Stimulated activated effector memory CD8-positive, alpha-beta T cell treated with anti-CD3 and anti-CD28 coated beads, Interleukin-12 subunit alpha, Interleukin-12 subunit beta, amount 100 ng/mL, for 72 hours (primary cell): ENCODE results near the gene TRAM2.

Experiments
- ATAC-seq: fragments of 150-1000 bp; cut with Tn5 transposase; 2 replicates; pipeline ENCODE4 v1.10.0; 2021
- DNase-seq, 2 donors: peaks; one replicate each; pipeline ENCODE4 v3.0.0; 2021 to 2022; ENCODE audit warnings: low spot score in 2 of 2
- H3K27ac Mint-ChIP-seq: one replicate; pipeline ENCODE4 v1.8.0; 2022; ENCODE audit warnings: mild to moderate bottlenecking, mixed read lengths
- H3K36me3 Mint-ChIP-seq: one replicate; pipeline ENCODE4 v1.8.0; 2022; ENCODE audit warnings: mild to moderate bottlenecking, mixed read lengths
- H3K4me1 Mint-ChIP-seq: one replicate; pipeline ENCODE4 v1.8.0; 2022; ENCODE audit warnings: mixed read lengths
- H3K4me3 Mint-ChIP-seq: one replicate; pipeline ENCODE4 v1.8.0; 2022; ENCODE audit warnings: mild to moderate bottlenecking, mixed read lengths
- H3K9me3 Mint-ChIP-seq: one replicate; pipeline ENCODE4 v1.8.0; 2022; ENCODE audit warnings: mixed read lengths

The TRAM2 gene

DNA sequence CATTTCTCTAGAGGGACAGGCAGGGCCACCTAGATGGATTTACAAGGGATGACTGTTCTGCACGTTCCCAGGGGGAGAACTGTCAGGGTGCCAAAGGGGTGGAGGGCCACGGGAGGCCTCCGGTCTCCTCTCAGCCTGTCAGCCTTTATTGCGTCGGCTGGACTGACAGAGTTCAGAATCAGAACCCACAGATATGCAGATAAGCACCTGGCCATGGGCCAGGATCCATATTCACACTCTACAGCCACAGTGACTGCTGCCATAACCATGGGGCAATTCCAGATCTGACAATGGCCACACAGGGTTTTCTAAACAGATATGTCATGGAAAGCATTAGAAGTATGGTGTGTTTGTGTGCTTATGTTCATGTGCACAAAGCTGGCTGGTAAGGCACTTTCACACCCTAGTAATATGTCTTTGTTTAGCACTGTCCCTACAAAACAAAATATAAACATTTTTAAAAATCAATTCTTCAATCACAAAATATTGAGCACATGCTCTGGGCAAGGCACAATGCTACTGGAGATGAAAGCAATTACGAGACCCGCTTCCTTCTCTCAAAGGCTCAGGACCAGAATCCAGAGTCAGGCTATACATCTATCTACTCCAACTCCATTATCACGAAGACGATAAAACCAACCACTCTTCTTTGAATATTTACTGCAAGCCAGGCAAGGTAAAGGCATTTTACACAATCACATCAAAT lies 29.1 kb downstream of the TRAM2 start:
- Mint-ChIP-seq H3K36me3 (peaks cover 5% of the 10 kb centered on the region), H3K4me3 (no peak overlapping the region), H3K27ac (peak overlapping the region; percentile 20), H3K4me1 (peaks cover 68% of the 10 kb centered on the region), H3K9me3 (no peaks in the 10 kb centered on the region)
- ATAC-seq (no peak), DNase-seq (no peak)

DNA sequence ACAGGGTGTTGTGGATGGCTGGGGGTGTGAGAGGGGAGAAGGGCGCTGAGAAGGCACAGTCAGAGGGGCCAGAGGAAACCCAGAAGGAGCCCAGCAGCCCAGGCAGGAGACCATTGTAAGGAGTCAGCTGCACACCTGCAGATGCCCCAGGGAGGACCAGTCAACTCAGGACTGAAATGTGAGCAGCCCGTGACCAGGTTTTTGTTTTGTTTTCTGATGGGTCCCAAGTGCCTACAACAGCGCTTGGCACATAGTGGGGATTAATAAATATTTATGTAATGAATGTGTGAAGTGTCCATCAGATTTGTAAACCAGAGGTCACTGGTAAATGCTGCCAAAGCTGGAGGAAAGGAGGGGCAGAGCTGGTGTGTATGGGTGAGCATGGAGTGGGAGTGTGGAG lies 30.2 kb downstream of the TRAM2 start:
- Mint-ChIP-seq H3K36me3 (peaks cover 5% of the 10 kb centered on the region), H3K27ac (peak overlapping the region; percentile 62), H3K4me1 (peaks cover 57% of the 10 kb centered on the region), H3K4me3 (no peak overlapping the region), H3K9me3 (no peaks in the 10 kb centered on the region)
- ATAC-seq (peak; percentile 21), DNase-seq (no peak)

DNA sequence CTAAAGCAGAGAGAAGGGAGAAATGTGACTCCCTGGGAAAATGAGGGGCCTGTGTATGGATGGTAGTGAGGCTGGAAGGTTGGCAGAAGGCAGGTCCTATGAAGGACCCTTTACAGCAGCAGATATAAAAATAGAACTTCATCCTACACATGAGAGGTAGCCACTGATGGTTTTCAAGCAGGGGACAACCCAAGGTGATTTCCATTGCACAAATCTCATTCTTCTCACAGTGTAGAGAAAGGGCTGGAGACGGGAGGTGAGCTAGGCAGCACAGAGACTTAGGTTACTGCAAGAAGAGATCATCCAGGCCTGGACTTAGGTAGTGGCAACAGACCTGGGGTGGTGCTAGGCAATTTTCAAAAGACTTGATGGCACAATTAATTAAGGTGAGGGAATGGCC lies 30.7 kb downstream of the TRAM2 start:
- ATAC-seq (peak; percentile 16), DNase-seq (no peak)
- Mint-ChIP-seq H3K36me3 (peaks cover 5% of the 10 kb centered on the region), H3K4me3 (no peak overlapping the region), H3K4me1 (peaks cover 52% of the 10 kb centered on the region), H3K9me3 (no peaks in the 10 kb centered on the region), H3K27ac (peak overlapping the region; percentile 62)

DNA sequence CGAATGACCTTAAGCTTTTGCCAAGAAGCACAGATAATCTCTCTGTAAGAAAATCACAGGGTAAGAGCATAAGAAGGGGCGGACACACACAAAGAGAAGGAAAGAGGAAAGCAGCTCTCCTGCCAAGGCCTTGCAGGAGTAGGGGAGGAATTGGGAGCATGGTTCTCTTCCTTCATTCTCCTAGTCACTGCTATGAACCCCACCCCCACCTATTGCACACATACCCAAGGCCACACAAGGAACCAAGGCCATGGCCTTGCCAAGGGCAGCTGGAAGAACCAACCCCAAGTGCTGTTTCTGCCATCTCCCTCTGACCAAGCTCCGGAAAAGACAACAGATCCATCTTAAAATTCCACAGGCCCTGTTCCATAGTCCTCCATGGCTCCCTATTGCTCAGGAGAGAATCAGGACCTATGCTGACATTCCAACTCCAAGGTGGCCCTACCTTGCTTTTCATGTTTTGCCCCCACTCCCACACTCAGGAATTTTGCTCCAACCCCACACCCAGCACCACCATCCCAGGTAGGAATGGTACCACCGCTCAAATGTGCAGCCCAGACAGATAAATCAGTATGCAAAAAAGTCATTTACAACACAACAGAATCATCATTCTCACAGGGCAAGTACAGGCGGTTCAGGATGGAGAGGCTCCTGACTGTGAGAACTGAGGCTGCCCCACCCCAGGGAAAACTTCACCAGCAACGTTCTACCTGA lies 31.3 kb downstream of the TRAM2 start:
- H3K9me3 Mint-ChIP-seq: no peaks in the 10 kb centered on the region
- no peak overlapping the region for H3K4me3 Mint-ChIP-seq
- peak overlapping the region; percentile 62 for H3K27ac Mint-ChIP-seq
- DNase-seq (no peak), ATAC-seq (no peak)
- H3K36me3 Mint-ChIP-seq: peaks cover 5% of the 10 kb centered on the region
- peaks cover 52% of the 10 kb centered on the region for H3K4me1 Mint-ChIP-seq

DNA sequence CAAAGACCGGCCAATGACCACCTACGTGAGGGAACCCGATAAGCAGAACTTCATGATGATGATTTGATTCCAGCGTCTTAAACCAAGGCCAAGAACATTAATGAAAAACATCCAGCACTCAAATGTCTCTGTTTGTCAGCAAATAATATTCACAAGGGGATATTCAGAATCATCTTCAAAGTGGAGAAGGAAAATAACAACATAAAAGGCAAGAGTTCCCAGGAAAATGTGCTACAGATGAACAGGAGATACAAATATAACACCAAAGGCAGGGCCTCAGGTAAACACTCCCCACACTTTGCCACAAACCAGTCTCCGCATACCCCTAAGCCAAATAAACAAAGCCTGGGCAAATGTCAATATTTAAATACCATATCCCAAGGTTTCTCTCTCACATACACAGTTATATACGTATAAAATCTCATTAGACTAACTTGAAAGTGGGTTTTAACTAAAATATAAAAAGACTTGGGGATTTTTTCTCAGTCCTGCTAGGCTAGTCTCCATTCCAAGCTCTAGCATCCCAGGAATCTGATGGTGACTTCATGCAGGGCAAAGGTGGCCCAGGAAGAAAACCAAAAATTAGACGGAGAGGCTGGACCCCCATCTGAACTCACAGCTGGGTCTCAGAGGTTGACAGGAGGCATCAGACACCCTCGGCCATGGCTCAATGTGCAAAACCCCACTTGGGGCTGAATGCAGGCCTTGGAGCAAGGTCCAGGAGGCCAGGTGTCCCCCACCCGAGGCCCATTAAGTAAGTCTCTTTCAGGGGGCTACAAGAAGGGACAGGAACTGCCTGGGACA lies 32.1 kb downstream of the TRAM2 start:
- ATAC-seq (no peak), DNase-seq (no peak)
- peaks cover 45% of the 10 kb centered on the region for H3K4me1 Mint-ChIP-seq
- H3K36me3 Mint-ChIP-seq: peaks cover 5% of the 10 kb centered on the region
- H3K4me3 Mint-ChIP-seq: no peak overlapping the region
- H3K27ac Mint-ChIP-seq: no peak overlapping the region
- no peaks in the 10 kb centered on the region for H3K9me3 Mint-ChIP-seq

DNA sequence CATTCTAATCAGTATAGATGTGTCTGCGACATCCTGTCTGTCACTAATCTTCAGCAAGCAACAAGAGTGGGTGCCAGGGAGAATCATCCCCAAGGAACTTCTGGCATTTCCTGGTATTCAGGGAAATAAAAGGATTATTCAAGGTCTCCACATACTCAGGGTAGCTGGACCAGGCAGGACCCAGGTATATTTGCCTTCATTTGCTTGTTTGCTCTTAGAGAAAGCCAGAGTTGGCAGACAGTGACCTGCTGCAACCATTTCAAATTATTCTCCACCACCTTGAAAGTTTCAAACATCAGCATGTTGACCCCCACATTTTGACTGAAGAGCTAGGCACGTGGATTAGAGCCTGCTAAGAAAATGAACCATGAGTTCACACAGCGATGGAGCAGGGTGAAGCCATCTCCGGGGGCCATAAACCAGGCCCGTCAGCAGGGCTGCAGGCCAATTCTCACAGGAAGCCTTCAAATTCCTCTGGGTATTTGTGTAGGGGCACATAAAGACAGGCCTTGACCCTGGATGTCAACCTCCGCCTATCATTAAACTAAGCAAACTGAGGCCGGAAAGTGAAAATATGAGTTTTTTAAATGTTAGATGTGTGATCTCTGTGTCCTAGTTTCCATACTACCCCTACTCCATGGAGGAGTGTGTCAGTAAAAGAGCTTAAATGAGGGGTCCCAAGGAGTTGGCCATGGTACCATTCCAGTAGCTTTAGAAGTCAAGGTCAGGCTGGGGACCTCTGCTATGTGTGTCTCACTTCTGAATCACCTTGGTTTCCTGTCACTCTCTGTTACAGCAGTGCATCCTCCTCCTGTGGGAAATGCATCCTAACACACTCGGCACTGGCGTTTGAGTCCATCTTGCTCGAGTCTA lies 32.9 kb downstream of the TRAM2 start:
- Mint-ChIP-seq H3K36me3 (no peaks in the 10 kb centered on the region), H3K4me3 (no peak overlapping the region), H3K9me3 (no peaks in the 10 kb centered on the region), H3K4me1 (peaks cover 40% of the 10 kb centered on the region), H3K27ac (no peak overlapping the region)
- no peak for DNase-seq
- peak; percentile 55 for ATAC-seq

DNA sequence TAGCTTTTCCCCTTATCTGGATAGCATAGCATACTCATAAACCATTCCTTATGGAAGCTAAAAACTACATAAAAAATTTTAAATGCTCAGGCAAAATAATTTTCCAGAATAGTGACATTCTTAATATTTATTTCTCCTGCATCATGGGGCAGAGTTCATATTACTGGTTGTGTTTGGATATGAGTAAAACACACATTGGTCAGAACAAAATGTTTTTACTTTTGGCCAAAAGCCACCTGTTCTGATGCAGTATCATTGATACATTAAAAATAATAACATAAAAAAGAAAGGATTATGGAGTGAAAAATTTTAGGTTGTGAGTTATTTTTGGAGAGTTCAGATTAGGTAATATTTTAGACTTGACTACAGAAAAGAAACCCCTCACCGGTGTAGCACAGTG lies 33.6 kb downstream of the TRAM2 start:
- Mint-ChIP-seq H3K27ac (no peak overlapping the region), H3K4me1 (peaks cover 41% of the 10 kb centered on the region), H3K36me3 (no peaks in the 10 kb centered on the region), H3K9me3 (no peaks in the 10 kb centered on the region), H3K4me3 (no peak overlapping the region)
- no peak for ATAC-seq
- DNase-seq: no peak

DNA sequence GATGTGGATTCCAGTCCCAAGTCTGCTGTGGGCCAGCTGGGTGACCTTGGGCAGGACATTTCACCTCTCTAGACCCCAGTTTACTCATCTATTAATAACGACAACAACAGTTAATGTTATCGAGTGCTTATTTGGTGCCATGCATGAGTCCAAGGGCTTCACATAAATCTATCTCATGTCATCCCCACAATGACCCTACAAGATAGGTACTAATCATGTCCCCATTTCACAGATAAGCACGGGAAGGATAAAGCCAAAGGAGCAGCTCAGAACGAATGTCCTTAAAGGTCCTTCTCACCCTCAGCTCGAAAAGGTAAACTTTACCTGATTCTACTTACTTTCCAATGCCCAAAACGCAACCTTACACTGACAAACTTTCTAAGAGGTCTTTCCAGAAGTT lies 35.7 kb downstream of the TRAM2 start:
- Mint-ChIP-seq H3K4me3 (no peak overlapping the region), H3K27ac (peak overlapping the region; percentile 35), H3K4me1 (peaks cover 46% of the 10 kb centered on the region), H3K36me3 (no peaks in the 10 kb centered on the region), H3K9me3 (no peaks in the 10 kb centered on the region)
- ATAC-seq: no peak
- no peak for DNase-seq

DNA sequence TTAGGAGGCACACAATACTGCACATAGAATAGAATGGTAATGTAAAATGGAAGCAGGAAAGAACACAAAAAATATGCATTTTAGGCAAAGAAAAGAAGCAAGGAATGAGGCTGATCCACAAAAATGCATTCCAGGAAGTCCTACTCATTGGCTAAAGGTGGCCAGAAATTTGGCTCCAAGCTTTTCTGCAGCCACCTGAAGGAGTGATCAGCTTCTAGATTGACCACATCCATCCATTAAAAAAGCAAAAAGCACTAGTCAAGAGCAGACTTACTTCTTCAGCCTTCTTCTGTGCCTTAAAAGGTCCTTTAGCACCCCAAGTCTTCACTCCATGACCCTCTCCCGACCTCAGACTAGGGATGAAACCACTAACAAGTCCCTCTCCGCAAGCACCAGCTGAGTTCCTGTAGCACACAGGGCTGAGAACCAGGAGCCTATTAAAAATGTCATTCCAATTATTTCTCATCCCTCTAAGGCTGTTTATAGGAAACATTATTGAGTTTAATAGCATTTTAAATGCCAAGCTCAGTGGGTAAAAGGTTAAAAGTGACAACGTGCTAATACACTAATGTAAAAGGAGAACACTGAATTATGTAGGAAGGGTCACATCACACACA lies 36.5 kb downstream of the TRAM2 start:
- Mint-ChIP-seq H3K36me3 (no peaks in the 10 kb centered on the region), H3K9me3 (no peaks in the 10 kb centered on the region), H3K4me1 (peaks cover 44% of the 10 kb centered on the region), H3K27ac (no peak overlapping the region), H3K4me3 (no peak overlapping the region)
- ATAC-seq: no peak
- DNase-seq: no peak

DNA sequence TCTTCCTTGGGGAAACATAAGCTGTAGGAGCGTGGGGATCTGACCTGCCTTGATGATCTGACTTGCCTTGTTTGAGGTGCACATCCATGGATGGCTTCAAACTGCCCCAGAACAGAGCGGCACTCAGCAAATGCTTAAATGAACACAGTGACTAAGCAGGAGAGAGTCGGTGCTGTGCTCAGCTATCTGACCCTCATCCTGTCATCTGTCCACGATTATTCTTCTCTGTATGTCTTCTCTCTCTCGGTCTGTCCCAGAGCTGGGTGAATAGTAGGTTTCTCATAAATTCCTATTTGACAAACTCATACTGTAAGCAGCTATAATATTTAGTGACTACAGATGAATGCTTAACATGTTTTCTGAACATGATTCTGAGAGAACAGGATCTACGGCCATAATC lies 37.3 kb downstream of the TRAM2 start:
- ATAC-seq: no peak
- Mint-ChIP-seq H3K9me3 (no peaks in the 10 kb centered on the region), H3K4me3 (no peak overlapping the region), H3K27ac (no peak overlapping the region), H3K4me1 (peaks cover 44% of the 10 kb centered on the region), H3K36me3 (no peaks in the 10 kb centered on the region)
- DNase-seq: no peak

DNA sequence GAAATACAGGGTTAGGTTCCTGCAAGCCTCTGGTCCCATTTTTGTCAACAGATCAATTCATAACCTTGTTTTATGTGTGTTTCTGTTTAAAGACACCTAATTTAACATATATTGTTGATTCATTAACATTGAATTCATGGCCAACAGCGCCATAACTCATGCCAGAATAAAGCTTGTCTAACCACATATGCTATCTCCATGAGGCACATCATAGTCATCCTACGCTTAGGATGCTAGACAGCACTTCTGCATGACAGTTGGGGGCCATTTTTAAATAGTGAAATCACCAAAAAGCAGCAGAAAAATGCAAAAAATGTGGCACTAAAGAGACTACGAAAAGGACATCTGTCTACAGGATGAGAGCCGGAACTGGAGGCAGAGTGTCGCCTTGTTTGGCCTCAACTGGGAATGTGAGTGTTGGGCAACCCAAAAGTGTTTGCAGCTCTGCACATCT lies 37.9 kb downstream of the TRAM2 start:
- no peak overlapping the region for H3K4me3 Mint-ChIP-seq

DNA sequence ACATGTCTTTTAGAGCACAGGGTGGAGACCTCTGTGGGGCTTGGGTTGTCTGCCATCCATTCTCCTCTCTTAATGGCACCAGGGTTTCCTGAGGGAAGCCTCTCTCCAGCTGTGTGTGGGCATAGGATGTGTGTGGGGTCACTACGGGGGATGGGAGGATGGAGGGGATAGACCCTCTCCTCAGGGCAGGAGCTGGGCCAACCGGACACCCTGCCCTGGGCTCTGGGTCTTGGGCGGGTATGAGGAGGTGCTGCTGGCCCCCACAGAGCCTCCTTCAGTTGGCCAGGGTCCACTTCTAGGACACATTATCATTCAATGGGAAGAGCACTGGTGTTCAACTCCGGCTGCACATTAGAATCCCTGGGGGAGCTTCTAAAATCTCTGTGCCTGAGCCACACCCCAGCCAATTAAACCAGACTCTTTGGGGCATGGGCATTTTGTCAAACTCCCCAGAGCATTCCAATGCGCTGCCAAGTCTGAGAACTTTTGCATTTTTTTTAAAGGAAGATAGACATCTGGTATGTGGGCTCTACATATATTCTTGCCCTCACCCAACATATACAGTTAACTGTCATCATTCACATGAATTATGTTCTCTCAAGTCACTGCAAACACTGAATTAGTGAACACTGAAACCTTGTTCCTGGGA lies 38.5 kb downstream of the TRAM2 start:
- peaks cover 41% of the 10 kb centered on the region for H3K4me1 Mint-ChIP-seq

More for the DNA sequence above, 37.9 kb downstream of the TRAM2 start:
- no peak for ATAC-seq
- Mint-ChIP-seq H3K27ac (no peak overlapping the region), H3K4me1 (peaks cover 41% of the 10 kb centered on the region), H3K36me3 (no peaks in the 10 kb centered on the region), H3K9me3 (no peaks in the 10 kb centered on the region)
- no peak for DNase-seq

DNA sequence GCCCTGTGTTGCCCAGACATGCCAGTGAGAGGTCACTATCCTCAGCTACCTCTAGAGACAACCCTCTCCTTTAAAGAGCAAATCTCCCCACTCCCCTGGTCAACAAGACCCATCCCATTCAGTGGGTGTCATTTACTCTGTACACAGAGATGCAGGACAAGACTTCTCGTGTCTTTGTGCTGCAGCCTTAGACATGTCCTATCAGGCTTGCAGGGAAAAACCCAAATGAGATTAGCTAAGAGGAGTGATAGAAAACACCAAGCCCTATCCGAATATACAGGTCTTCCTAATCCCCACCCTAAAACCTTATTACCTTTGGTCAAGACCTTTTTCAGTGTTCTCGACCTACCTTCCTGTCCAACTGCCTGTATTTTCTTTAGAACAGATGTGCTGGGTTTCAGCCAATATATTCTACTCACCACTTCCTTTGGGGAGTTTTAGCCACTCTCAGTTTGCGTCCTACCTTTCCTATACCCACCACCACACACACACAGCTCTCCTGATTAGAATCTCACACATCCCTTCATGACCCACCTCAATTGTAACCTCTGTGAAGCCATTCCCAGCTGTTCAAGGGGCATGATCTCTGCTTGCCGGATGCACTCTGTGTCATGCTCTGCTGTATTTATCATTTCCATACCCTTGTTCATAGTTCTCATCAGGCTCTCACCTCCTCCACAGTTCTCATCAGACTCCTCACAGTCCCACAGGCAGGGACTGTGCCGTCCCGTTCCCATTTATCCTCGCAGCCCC lies 39.7 kb downstream of the TRAM2 start:
- Mint-ChIP-seq H3K9me3 (no peaks in the 10 kb centered on the region), H3K27ac (peak overlapping the region; percentile 44), H3K4me3 (peak overlapping the region; percentile 2), H3K4me1 (peaks cover 41% of the 10 kb centered on the region), H3K36me3 (no peaks in the 10 kb centered on the region)
- peak; percentile 60 for ATAC-seq
- no peak for DNase-seq

More for the DNA sequence above, 38.5 kb downstream of the TRAM2 start:
- Mint-ChIP-seq H3K4me3 (peak overlapping the region; percentile 2), H3K36me3 (no peaks in the 10 kb centered on the region), H3K27ac (peak overlapping the region; percentile 44), H3K9me3 (no peaks in the 10 kb centered on the region)
- DNase-seq (no peak), ATAC-seq (no peak)
